Upper lobe of right lung (tissue), 1 donor: ENCODE data around the gene CDK18. TPM values are rescaled to one million over a fixed set of nuclear protein-coding genes. Genes with fewer than 3 reads are reported as not detected.

ENCODE experiments used
- ATAC-seq: fragments of 200-7000 bp; cut with Tn5 transposase; one replicate; pipeline ENCODE4 v1.9.1; 2020; ENCODE audit warnings: mild to moderate bottlenecking, moderate library complexity
- DNase-seq: peaks from one replicate; pipeline ENCODE4 v3.0.0-alpha.2; 2020
- H3K27ac ChIP-seq: fragments of 200-600 bp; one replicate; pipeline ENCODE4 v1.8.0; 2022
- H3K27me3 ChIP-seq: fragments of 200-600 bp; one replicate; pipeline ENCODE4 v1.8.0; 2022; ENCODE audit warnings: mild to moderate bottlenecking
- H3K36me3 ChIP-seq: fragments of 200-600 bp; one replicate; pipeline ENCODE4 v1.8.0; 2022
- H3K4me1 ChIP-seq: fragments of 200-600 bp; one replicate; pipeline ENCODE4 v1.8.0; 2022
- H3K4me3 ChIP-seq: fragments of 200-600 bp; one replicate; pipeline ENCODE4 v1.8.0; 2022; ENCODE audit warnings: mild to moderate bottlenecking
- H3K9me3 ChIP-seq: fragments of 200-600 bp; one replicate; pipeline ENCODE4 v1.8.0; 2022
- intact Hi-C: fragments of 100-400 bp; cut with DNase I; formaldehyde crosslinking; loops from one replicate; pipeline ENCODE4 v1.11.0; 2022
- total RNA-seq: library from RNA; stranded (reverse); fragmentation: NEBNext Ultra II Directional; extraction: Animal tissue kit (Norgen Biotek cat#: 25700); gene quantifications from one replicate; pipeline ENCODE4 v1.2.1, GENCODE V29; 2021
- TF ChIP-seq, protein P1 (sequence below): fragments of 200-600 bp; IDR thresholded peaks from one replicate; pipeline ENCODE4 v1.8.0; 2022; ENCODE audit warnings: antibody characterized with exemption
- donor health status: DM: no; HTN: yes; CAD: no; lungs with severe emphysema.

The CDK18 gene
- total RNA-seq, 1 donor from 2014 or later = 31.6 TPM

DNA sequence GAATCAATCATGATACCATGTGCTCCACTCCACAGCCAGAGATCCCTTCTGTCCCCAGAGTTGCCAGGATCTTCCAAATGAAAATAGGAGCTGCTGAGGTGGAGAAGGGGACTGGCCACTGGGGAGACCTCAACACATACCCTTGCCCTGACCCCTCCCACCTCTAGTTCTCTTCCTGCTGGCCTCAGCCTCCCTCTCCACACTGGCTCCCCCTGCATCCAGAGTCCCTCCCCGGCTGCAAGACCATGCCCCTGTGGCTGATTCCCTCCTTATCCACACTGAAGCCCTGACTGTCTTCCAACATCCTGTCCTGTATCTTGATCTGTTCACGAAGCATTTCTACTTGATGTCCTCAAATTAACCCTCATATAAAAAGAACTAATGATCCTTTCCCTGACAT, 21.1 kb upstream of the CDK18 start:
- H3K36me3 ChIP-seq = no peaks in the 10 kb centered on the region
- peaks cover 36% of the 10 kb centered on the region for H3K27me3 ChIP-seq
- H3K9me3 ChIP-seq = no peaks in the 10 kb centered on the region
- TF ChIP-seq, protein P1, sequence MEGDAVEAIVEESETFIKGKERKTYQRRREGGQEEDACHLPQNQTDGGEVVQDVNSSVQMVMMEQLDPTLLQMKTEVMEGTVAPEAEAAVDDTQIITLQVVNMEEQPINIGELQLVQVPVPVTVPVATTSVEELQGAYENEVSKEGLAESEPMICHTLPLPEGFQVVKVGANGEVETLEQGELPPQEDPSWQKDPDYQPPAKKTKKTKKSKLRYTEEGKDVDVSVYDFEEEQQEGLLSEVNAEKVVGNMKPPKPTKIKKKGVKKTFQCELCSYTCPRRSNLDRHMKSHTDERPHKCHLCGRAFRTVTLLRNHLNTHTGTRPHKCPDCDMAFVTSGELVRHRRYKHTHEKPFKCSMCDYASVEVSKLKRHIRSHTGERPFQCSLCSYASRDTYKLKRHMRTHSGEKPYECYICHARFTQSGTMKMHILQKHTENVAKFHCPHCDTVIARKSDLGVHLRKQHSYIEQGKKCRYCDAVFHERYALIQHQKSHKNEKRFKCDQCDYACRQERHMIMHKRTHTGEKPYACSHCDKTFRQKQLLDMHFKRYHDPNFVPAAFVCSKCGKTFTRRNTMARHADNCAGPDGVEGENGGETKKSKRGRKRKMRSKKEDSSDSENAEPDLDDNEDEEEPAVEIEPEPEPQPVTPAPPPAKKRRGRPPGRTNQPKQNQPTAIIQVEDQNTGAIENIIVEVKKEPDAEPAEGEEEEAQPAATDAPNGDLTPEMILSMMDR = no peak
- intact Hi-C loops = loop anchor here (10.0 kb wide), 3 partner anchors 89 to 209 kb away; partner anchors contain the start of gene KLHDC8A
- H3K27ac ChIP-seq = no peak overlapping the region
- no peak overlapping the region for H3K4me3 ChIP-seq
- ATAC-seq (no peak), DNase-seq (no peak)
- peaks cover 2% of the 10 kb centered on the region for H3K4me1 ChIP-seq

DNA sequence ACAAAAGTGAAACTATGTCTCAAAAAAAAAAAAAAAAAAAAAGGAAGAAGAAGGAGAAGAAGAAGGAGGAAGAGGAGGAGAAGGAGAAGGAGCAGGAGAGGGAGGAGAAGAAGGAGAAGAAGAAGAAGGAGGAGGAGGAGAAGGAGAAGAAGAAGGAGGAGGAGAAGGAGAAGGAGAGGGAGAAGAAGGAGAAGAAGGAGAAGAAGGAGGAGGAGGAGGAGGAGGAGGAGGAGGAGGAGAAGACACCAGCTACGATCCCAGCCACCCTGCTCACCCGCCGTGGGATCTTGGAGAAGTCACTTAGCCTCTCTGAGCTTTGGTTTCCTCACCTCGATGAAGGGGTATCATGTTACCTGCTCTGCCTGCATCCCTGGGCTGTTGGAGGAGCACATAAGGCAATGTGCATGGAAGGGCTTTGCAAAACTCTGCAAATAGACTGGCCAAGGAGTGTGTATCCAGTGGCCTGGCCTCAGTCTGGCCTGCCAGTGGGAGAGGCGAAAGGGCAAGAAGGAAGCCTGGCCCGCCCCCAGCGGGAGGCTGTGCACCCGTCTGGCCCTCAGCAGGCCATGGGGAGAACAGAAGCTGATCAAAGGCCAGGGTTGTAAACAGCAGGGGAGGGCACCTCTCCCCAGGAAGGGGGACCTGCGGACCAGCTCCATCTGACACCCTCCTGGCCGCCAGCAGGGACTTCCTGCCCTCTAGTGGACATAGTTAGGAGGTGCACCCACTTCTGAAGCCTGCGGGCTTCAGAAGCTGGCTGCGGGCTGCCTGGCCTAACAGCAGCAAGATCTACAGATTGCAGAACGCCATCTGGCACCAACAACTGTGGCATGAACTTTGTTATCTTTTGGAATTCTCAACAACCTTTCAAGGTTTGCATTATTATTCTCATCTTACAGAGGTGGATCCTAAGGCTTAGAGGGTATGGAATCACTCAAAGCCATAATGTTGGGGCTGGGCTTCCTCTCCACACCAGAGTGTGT, 19.2 kb upstream of the CDK18 start:
- H3K9me3 ChIP-seq = no peaks in the 10 kb centered on the region
- TF ChIP-seq, protein P1 = peak; percentile 97
- no peak overlapping the region for H3K4me3 ChIP-seq
- ATAC-seq (peak; percentile 91), DNase-seq (peak; percentile 77)
- no peak overlapping the region for H3K27ac ChIP-seq
- H3K4me1 ChIP-seq = peaks cover 2% of the 10 kb centered on the region
- intact Hi-C loops = loop anchor here (5.0 to 10.0 kb wide), 4 partner anchors 37 to 210 kb away; partner anchors contain the start of gene KLHDC8A
- peaks cover 28% of the 10 kb centered on the region for H3K27me3 ChIP-seq
- H3K36me3 ChIP-seq = no peaks in the 10 kb centered on the region

DNA sequence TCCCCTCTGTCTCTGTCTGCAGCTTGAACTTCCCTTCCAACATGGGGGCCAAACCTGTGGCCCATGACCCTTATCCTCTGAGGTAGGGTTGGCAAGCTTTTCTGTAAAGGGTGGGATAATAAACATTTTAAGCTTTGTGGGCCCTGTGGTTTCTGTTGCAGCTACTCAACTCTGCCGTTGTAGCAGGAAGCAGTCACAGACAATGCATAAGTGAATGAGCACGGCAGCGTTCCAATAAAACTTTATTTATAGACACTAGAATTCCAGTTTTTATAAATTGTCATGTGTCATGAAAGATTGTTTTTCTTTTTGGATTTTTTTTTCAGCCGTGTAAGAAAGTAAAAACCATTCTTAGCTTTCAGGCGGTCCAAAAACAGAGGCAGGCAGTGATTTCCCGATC, 18.2 kb upstream of the CDK18 start:
- Histone ChIP-seq H3K4me3 (no peak overlapping the region), H3K4me1 (peaks cover 2% of the 10 kb centered on the region)
- intact Hi-C loops = loop anchor here (5.0 to 10.0 kb wide), 4 partner anchors 36 to 211 kb away; partner anchors contain the start of gene KLHDC8A

DNA sequence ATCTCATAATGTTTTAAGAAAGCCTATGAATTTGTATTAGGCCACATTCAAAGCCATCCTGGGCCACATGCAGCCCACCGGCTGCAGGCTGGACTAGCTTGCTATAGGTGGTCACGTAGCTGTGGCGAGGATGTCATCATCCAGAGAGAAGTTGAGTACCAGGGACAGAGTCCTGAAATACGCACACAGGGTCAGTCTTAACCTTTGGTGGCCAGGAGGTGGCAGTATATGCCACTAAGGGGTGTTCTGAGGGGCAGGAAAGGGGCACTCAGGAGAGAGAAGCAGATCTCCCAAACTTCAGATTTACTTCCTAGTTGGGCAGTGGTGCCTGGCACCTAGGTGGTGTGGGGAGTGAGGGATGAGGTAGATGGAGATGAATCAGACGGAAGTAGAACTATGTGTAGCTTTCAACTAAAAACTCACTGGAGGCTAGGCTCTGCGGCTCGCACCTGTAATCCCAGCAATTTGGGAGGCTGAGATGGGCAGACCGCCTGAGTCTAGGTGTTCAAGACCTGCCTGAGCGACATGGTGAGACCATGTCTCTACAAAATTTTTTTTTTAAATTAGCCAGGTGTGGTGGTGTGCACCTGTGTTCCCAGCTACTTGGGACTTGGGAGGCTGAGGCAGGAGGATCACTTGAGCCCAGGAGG, 16.3 kb upstream of the CDK18 start:
- TF ChIP-seq, protein P1 = peak; percentile 81
- ATAC-seq = peak; percentile 84
- Histone ChIP-seq H3K36me3 (no peaks in the 10 kb centered on the region), H3K4me1 (peaks cover 10% of the 10 kb centered on the region), H3K27ac (no peak overlapping the region), H3K27me3 (peaks cover 14% of the 10 kb centered on the region), H3K4me3 (no peak overlapping the region), H3K9me3 (no peaks in the 10 kb centered on the region)
- no peak for DNase-seq
- intact Hi-C loops = loop anchor here (5.0 to 10.0 kb wide), 4 partner anchors 34 to 213 kb away; partner anchors contain the start of gene KLHDC8A

More for the DNA sequence above, 18.2 kb upstream of the CDK18 start:
- no peak for DNase-seq
- no peak for ATAC-seq
- Histone ChIP-seq H3K27me3 (peaks cover 27% of the 10 kb centered on the region), H3K27ac (no peak overlapping the region), H3K9me3 (no peaks in the 10 kb centered on the region), H3K36me3 (no peaks in the 10 kb centered on the region)
- TF ChIP-seq, protein P1 = no peak

DNA sequence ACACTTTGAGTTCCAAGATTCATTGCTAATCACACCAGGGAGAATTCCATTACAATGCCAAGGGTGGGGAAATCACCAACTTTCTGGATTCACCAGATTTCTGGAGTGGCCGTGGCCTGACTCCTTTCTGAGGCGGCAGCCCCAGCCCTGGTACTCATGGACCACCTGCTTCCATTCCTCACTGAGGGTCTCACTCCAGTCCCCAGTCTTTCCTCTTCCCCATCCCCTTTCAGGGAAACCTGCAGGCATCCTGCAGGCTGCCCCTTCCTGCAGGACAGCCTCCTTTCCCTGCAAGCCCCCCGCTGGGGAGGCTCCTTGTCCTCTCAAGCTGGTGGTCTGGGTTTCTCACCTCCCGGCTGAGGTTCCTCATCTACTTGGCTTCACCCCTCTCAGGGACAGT, 12.7 kb upstream of the CDK18 start:
- no peak for ATAC-seq
- H3K9me3 ChIP-seq = no peaks in the 10 kb centered on the region
- no peaks in the 10 kb centered on the region for H3K36me3 ChIP-seq
- peaks cover 11% of the 10 kb centered on the region for H3K4me1 ChIP-seq
- TF ChIP-seq, protein P1 = no peak
- peaks cover 7% of the 10 kb centered on the region for H3K27me3 ChIP-seq
- no peak overlapping the region for H3K4me3 ChIP-seq
- no peak overlapping the region for H3K27ac ChIP-seq
- intact Hi-C loops = no loop called here
- DNase-seq = no peak
